Bone marrow (tissue), 2 donors: ENCODE measurements around the gene RABGAP1L.
"Not testable (repeated sequence)": the region's sequence is repeated elsewhere in the genome, so short reads cannot be mapped to it uniquely, and the experiment has no call there.

Experiments used
- DNase-seq, 2 donors: peaks; one replicate each; lab custom pipeline; 2025; lab: John Stamatoyannopoulos, UW

RABGAP1L gene

DNA sequence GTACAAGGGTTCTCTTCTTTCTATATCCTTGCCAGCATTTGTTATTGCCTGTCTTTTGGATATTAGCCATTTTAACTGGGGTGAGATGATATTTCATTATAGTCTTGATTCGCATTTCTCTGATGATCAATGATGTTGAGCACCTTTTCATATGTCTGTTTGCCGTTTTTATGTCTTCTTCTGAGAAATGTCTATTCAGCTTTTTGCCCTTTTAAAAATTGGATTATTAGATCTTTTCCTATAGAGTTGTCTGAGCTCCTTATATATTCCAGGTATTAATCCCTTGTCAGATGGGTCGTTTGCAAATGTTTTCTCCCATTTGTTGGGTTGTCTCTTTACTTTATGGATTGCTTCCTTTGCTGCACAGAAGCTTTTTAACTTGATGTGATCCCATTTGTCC is 883.3 kb downstream of the RABGAP1L start:
- no peak for DNase-seq

DNA sequence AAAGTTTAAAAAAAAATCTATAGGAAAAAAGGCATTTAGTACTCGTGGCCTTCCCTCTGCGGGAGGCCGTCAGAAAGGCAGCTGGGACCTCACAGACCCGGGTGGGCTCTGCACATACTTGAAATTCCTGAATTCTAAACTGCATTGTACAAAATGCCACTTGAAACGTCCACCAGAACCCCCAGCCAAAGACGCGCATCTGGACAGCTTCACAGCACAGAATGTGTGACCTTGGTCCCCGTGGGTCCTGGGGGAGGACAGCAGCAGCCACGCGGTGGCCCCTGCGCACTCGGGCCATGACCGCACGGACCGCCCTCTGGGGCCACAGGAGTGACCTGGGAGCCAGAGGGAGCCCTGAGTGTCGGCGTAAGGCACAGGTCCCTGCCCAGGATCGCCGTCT is 884.5 kb downstream of the RABGAP1L start:
- DNase-seq = no peak

DNA sequence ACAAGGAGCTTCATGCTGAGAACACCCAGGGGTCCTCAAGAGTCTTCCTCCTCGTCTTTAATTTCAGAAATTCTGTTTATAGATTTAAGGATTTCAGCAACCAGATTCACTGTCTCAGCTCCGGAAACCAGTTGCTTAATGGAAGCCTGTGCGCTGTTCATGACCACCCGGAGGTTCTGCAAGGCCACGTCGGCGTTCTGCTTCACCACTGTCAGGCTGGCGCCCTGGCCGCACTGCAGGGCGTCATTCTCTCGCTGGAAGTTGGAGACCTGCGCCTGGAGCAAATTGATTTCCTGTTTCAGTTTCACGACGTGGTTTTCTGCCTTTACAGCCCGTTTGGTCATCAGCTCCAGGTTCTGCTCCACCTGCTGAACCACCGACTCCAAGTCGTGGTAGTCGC is 885.3 kb downstream of the RABGAP1L start:
- DNase-seq = not testable (repeated sequence)
